ENCODE results near the gene P2RY2. TPM values are rescaled to one million over a fixed set of nuclear protein-coding genes. Genes with fewer than 3 reads are reported as not detected.

The P2RY2 gene
- total and polyA plus RNA-seq, 2 of the 8 experiments (the other 6 are each of a cell fraction or from before 2014, with no cell fraction given): 1.0 to 1.5 TPM

DNA sequence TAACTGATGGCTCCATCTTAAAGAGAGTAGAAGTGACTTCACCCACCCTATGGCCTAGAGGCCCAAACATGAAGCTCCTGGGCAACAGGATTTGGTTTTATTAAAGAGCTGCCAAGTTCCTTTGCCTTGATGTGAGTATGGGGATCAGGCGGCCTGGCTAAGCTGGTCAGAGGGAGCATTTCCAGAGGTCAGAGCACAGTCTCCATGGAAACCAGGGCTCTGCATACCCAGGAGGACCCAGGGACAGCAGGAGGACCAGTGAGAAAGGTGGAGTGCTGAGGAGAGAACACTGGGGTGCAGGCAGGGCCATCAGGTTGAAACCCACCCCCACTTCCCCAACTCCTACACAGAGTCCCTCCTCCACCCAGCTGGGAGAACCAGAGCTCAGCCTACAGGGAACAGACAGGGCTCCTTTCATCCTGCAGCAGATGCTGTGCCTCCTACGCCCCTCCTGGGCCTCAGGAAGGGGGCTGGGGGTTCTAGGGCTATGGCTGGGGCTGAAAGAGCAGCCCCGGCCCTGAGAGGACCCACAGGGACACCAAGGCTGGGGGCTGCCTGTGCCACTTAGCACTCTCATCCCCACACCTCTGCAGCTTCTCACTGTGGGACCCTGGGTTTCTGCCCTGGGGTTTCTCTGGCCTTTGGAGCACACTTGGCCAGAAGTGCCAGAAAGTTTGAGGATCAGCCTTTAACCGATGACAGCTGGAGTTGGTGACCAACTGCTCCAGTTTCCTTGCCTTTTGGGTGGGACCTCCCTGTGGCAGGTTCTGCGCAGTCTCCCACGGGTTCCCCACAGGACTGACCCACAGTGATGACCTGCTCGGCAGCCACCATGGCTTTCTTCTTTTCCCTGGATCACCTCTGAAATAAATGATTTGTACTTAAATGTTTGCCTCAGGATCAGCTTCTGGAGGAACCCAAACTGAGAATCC lies 40.3 kb downstream of the P2RY2 start:
- no peak overlapping the region for H2BK5ac ChIP-seq (ENCODE audit: low read depth, low read length)
- no peak overlapping the region for H2BK15ac ChIP-seq (ENCODE audit: low read length)
- 0 out of 2 replicates have a peak overlapping the region, but pooled peaks have one; percentile 23 for H4K8ac ChIP-seq (ENCODE audit: extremely low read depth, insufficient read depth, low read length)
- H3K56ac ChIP-seq (replicated peaks; ENCODE audit: insufficient read length, low read depth, low read length): no peak overlapping the region
- no peaks in the 10 kb centered on the region for H3K23me2 ChIP-seq (ENCODE audit: low read depth, low read length)
- H3K27me3 ChIP-seq (replicated peaks in 1 of 4; ENCODE audit: control insufficient read depth in 3 of 4, extremely low read depth in 1 of 4, insufficient read depth in 3 of 4, low read length in 3 of 4): peaks cover 0 to 2% (median under 1%) of the 10 kb centered on the region in 4 experiments; a peak in 2 of 7 replicates
- H3K4ac ChIP-seq (replicated peaks; ENCODE audit: insufficient read length, low read depth, low read length): no peak overlapping the region
- no peaks in the 10 kb centered on the region for H3K79me1 ChIP-seq (ENCODE audit: low read depth, low read length)
- no peak overlapping the region for H2AK5ac ChIP-seq (ENCODE audit: low read depth, low read length)
- 82% methylated on average over 7 of the region's 7 CpGs; no CpG with 5 or more reads in 1 of the 2 experiments for WGBS, 2 experiments (ENCODE audit: extremely low coverage in 1 of 2, insufficient coverage in 1 of 2, insufficient read length in 1 of 2, insufficient replicate concordance in 2 of 2, low coverage in 1 of 2, low lambda C conversion rate in 2 of 2, missing lambda C conversion rate in 1 of 2)
- H2BK120ac ChIP-seq (replicated peaks; ENCODE audit: low read depth, low read length): no peak overlapping the region
- CTCF ChIA-PET (ENCODE audit: partially characterized antibody): interaction anchor here (0.6 to 9.1 kb wide), 16 partner anchors 9 to 92 kb away, joined by 3 to 81 read pairs (median 5); partner anchors contain the start of gene P2RY6
- H3K18ac ChIP-seq (ENCODE audit: extremely low read depth, low read length): no peak overlapping the region
- H3K4me1 ChIP-seq (replicated peaks in 1 of 4; ENCODE audit: control insufficient read depth in 3 of 4, insufficient read depth in 4 of 4, low read length in 3 of 4): peaks cover 0 to 3% (median 1%) of the 10 kb centered on the region in 4 experiments; a peak in 1 of 7 replicates
- H3K9ac ChIP-seq (replicated peaks in 1 of 4; ENCODE audit: extremely low read depth in 1 of 4, low read depth in 3 of 4, low read length in 3 of 4): no peak overlapping the region; a peak in 1 of 7 replicates
- H4K91ac ChIP-seq (replicated peaks; ENCODE audit: insufficient read length, low read length): no peak overlapping the region
- H3K4me2 ChIP-seq (ENCODE audit: insufficient read depth in 1 of 2, low read depth in 2 of 2, low read length in 2 of 2): no peak overlapping the region
- no peak overlapping the region for H2BK12ac ChIP-seq (ENCODE audit: low read depth, low read length)
- no peak for DNase-seq (ENCODE audit: low read depth in 1 of 2, low spot score in 2 of 2)
- no peak overlapping the region for H4K5ac ChIP-seq (ENCODE audit: insufficient read length, low read depth, low read length)
- H3K79me2 ChIP-seq (ENCODE audit: control insufficient read depth in 1 of 2, insufficient read depth in 2 of 2, low read length in 2 of 2): no peaks in the 10 kb centered on the region
- no peaks in the 10 kb centered on the region for H3K36me3 ChIP-seq (ENCODE audit: control insufficient read depth in 2 of 4, insufficient read depth in 4 of 4, low read length in 3 of 4)
- H3K4me3 ChIP-seq (ENCODE audit: extremely low read depth in 1 of 4, insufficient read depth in 2 of 4, low read depth in 3 of 4, low read length in 4 of 4): no peak overlapping the region
- no peaks in the 10 kb centered on the region for H3K9me3 ChIP-seq (ENCODE audit: insufficient read depth in 2 of 2, low read depth in 1 of 2, low read length in 1 of 2)
- FAIRE-seq: no peak
- no peak overlapping the region for H3K27ac ChIP-seq (ENCODE audit: low read depth, low read length)
- H2AFZ ChIP-seq (ENCODE audit: low read length): no peak overlapping the region
- POLR2A ChIA-PET (ENCODE audit: partially characterized antibody): interaction anchor here (0.6 to 1.3 kb wide), 3 partner anchors 12 to 488 kb away, joined by 3 read pairs; no protein-coding TSS in a partner anchor
- H3K14ac ChIP-seq (ENCODE audit: insufficient read length): no peak overlapping the region
- H3K23ac ChIP-seq (ENCODE audit: insufficient read length): no peak overlapping the region
- no peaks in the 10 kb centered on the region for H4K20me1 ChIP-seq (replicated peaks in 1 of 2; ENCODE audit: control insufficient read depth in 1 of 2, insufficient read depth in 2 of 2, low read length in 2 of 2)
- no peak overlapping the region; the same call in 1 of the 2 replicates for H2BK20ac ChIP-seq (ENCODE audit: low read length)
- no peak for TF ChIP-seq HDAC2 (IDR thresholded peaks at IDR 0.05; ENCODE audit: borderline replicate concordance in 1 of 2, low read depth in 2 of 2, low read length in 2 of 2)
- TF ChIP-seq, protein P1, sequence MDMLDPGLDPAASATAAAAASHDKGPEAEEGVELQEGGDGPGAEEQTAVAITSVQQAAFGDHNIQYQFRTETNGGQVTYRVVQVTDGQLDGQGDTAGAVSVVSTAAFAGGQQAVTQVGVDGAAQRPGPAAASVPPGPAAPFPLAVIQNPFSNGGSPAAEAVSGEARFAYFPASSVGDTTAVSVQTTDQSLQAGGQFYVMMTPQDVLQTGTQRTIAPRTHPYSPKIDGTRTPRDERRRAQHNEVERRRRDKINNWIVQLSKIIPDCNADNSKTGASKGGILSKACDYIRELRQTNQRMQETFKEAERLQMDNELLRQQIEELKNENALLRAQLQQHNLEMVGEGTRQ (IDR thresholded peaks at IDR 0.05; ENCODE audit: low read length): no peak
- TF ChIP-seq, protein P2, sequence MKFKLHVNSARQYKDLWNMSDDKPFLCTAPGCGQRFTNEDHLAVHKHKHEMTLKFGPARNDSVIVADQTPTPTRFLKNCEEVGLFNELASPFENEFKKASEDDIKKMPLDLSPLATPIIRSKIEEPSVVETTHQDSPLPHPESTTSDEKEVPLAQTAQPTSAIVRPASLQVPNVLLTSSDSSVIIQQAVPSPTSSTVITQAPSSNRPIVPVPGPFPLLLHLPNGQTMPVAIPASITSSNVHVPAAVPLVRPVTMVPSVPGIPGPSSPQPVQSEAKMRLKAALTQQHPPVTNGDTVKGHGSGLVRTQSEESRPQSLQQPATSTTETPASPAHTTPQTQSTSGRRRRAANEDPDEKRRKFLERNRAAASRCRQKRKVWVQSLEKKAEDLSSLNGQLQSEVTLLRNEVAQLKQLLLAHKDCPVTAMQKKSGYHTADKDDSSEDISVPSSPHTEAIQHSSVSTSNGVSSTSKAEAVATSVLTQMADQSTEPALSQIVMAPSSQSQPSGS (IDR thresholded peaks at IDR 0.05; ENCODE audit: low read length): no peak
- no peak for TF ChIP-seq RBBP5 (IDR thresholded peaks at IDR 0.05; ENCODE audit: borderline replicate concordance, low read depth, low read length)
- no peak for TF ChIP-seq CREB1 (IDR thresholded peaks at IDR 0.05)
- TF ChIP-seq KDM5A (IDR thresholded peaks at IDR 0.05; ENCODE audit: low read length): no peak
- TF ChIP-seq GTF2F1 (IDR thresholded peaks at IDR 0.05; ENCODE audit: borderline replicate concordance, low read depth, low read length): no peak
